B cell (primary cell): ENCODE measurements around the gene TIE1. TPM values are rescaled to one million over a fixed set of nuclear protein-coding genes. Genes with fewer than 3 reads are reported as not detected.

Source experiments
- ATAC-seq: fragments of 200-7000 bp; cut with Tn5 transposase; one replicate; pipeline ENCODE4 v1.10.0; 2021; ENCODE audit warnings: low read depth, mild to moderate bottlenecking, moderate number of reproducible peaks, moderate library complexity
- CTCF ChIA-PET: fragments of 350-600 bp; sonication (Branson Sonifier 250); formaldehyde crosslinking; loops from one replicate; lab custom pipeline; 2021; ENCODE audit warnings: antibody characterized with exemption, inconsistent platforms; lab: Charles Lee
- POLR2A ChIA-PET: fragments of 350-600 bp; sonication (Branson Sonifier 250); formaldehyde crosslinking; loops from one replicate; lab custom pipeline; 2021; ENCODE audit warnings: antibody characterized with exemption; lab: Charles Lee
- DNase-seq: peaks from one replicate; pipeline ENCODE4 v3.0.0; 2013
- H2AFZ ChIP-seq: 2 replicates; pipeline ENCODE4 v1.6.1; 2012; ENCODE audit warnings: mild to moderate bottlenecking, low read depth, low read length; ENCODE audit not compliant: insufficient read depth, poor library complexity, severe bottlenecking
- H3K27ac ChIP-seq, 2 donors: 1 replicate in 1 of 2; 2 replicates in 1 of 2; pipeline ENCODE4 v1.5.1; 2012 to 2013; ENCODE audit warnings: low read length in 2 of 2, mild to moderate bottlenecking in 2 of 2, moderate library complexity in 1 of 2
- H3K27me3 ChIP-seq, 4 experiments: fragments of 200-600 bp in 1 of 4; sonication (generic) in 1 of 4; replicated peaks in 1 of 4; 1 replicate in 2 of 4; 2 replicates in 2 of 4; pipeline versions ENCODE4 v1.6.1 to v1.7.0; 2013 to 2016; ENCODE audit warnings: low read length in 3 of 4, mild to moderate bottlenecking in 2 of 4, mixed read lengths in 1 of 4, moderate library complexity in 1 of 4; ENCODE audit not compliant: insufficient read depth in 4 of 4, control insufficient read depth in 3 of 4; ENCODE audit errors: control extremely low read depth in 1 of 4
- H3K36me3 ChIP-seq, 2 experiments: replicated peaks in 1 of 2; 1 replicate in 1 of 2; 2 replicates in 1 of 2; pipeline versions ENCODE4 v1.6.1 to v1.7.1; 2013; ENCODE audit warnings: low read length in 1 of 2; ENCODE audit not compliant: insufficient read depth in 2 of 2, control insufficient read depth in 1 of 2; ENCODE audit errors: control extremely low read depth in 1 of 2, extremely low read depth in 1 of 2
- H3K4me1 ChIP-seq, 2 donors: fragments of 200-600 bp in 1 of 2; sonication (generic) in 1 of 2; 1 replicate in 1 of 2; 2 replicates in 1 of 2; pipeline versions ENCODE4 v1.5.1 to v1.6.1; 2013 to 2017; ENCODE audit warnings: low read length in 2 of 2; ENCODE audit not compliant: control insufficient read depth in 2 of 2, insufficient read depth in 2 of 2
- H3K4me2 ChIP-seq: replicated peaks from 2 replicates; pipeline ENCODE3; 2012; ENCODE audit warnings: mild to moderate bottlenecking, low read depth, low read length; ENCODE audit not compliant: poor library complexity, severe bottlenecking
- H3K4me3 ChIP-seq, 5 experiments: fragments of 200-600 bp in 1 of 5; sonication (generic) in 1 of 5; 1 replicate in 3 of 5; 2 replicates in 2 of 5; pipeline versions ENCODE4 v1.5.1 to v1.7.0; 2011 to 2016; ENCODE audit warnings: low read length in 4 of 5, mild to moderate bottlenecking in 4 of 5, low read depth in 2 of 5, control low read depth in 1 of 5, moderate library complexity in 1 of 5; ENCODE audit not compliant: insufficient read depth in 1 of 5; ENCODE audit errors: control extremely low read depth in 1 of 5, extremely low read depth in 1 of 5
- H3K79me2 ChIP-seq: fragments of 200-600 bp; sonication (generic); one replicate; pipeline ENCODE4 v1.6.0; 2016; ENCODE audit warnings: low read length; ENCODE audit not compliant: control insufficient read depth, insufficient read depth
- H3K9ac ChIP-seq: fragments of 200-600 bp; sonication (generic); 2 replicates; pipeline ENCODE4 v1.6.1; 2017; ENCODE audit warnings: mild to moderate bottlenecking, low read length, moderate library complexity
- H3K9me3 ChIP-seq, 3 donors: one replicate each; pipeline versions ENCODE4 v1.6.1 to v1.7.1; 2013; ENCODE audit warnings: low read length in 2 of 3; ENCODE audit not compliant: control insufficient read depth in 2 of 3, insufficient read depth in 1 of 3; ENCODE audit errors: control extremely low read depth in 1 of 3
- H4K20me1 ChIP-seq: 2 replicates; pipeline ENCODE4 v1.6.0; 2012; ENCODE audit warnings: mild to moderate bottlenecking, low read length; ENCODE audit not compliant: insufficient read depth, control insufficient read depth, poor library complexity, severe bottlenecking
- H3K27ac Mint-ChIP-seq: one replicate; pipeline ENCODE4 v1.8.0; 2021; ENCODE audit warnings: mixed read lengths
- H3K27me3 Mint-ChIP-seq: one replicate; pipeline ENCODE4 v1.8.0; 2021; ENCODE audit warnings: mixed read lengths
- H3K4me1 Mint-ChIP-seq: one replicate; pipeline ENCODE4 v1.8.0; 2021; ENCODE audit warnings: mixed read lengths
- H3K4me3 Mint-ChIP-seq: one replicate; pipeline ENCODE4 v1.8.0; 2021; ENCODE audit warnings: mixed read lengths
- H3K9me3 Mint-ChIP-seq: one replicate; pipeline ENCODE4 v1.8.0; 2022; ENCODE audit warnings: mixed read lengths; ENCODE audit not compliant: insufficient read depth
- EZH2 ChIP-seq: IDR thresholded peaks from 2 replicates; pipeline ENCODE4 v1.6.1; 2012; ENCODE audit warnings: borderline replicate concordance, low read depth, mild to moderate bottlenecking, moderate library complexity, low read length; ENCODE audit not compliant: insufficient read depth, poor library complexity, severe bottlenecking
- WGBS: methylation state at CpG from one replicate; pipeline ENCODE4 v1.1.5; 2013; ENCODE audit warnings: missing lambda C conversion rate; ENCODE audit not compliant: insufficient coverage; 5-methylcytosine and 5-hydroxymethylcytosine counted together
- intact Hi-C: fragments of 100-400 bp; cut with micrococcal nuclease; formaldehyde crosslinking; loops from one replicate; pipeline ENCODE4 v1.10.0; 2022
- polyA plus RNA-seq: library from polyadenylated mRNA; depleted of rRNA; stranded (reverse); fragments of >200 nt; gene quantifications from 2 replicates; pipeline ENCODE4 v1.2.3, GENCODE V29; 2012
- total RNA-seq, 2 donors: library from RNA; stranded (reverse); fragments of 120-200 nt in 1 of 2; gene quantifications; 1 replicate in 1 of 2; 2 replicates in 1 of 2; pipeline versions ENCODE4 v1.2.3 to v1.2.4, GENCODE V29; 2013 to 2022
- TF ChIP-seq, protein P1 (sequence below): fragments of 200-600 bp; IDR thresholded peaks from one replicate; pipeline ENCODE4 v1.8.0; 2022; ENCODE audit warnings: antibody characterized with exemption, mild to moderate bottlenecking

TIE1 gene
- total and polyA plus RNA-seq, 2 donors (not counting 1 experiment from before 2014, with no cell fraction given), result 0.10 TPM; not detected in 1

DNA sequence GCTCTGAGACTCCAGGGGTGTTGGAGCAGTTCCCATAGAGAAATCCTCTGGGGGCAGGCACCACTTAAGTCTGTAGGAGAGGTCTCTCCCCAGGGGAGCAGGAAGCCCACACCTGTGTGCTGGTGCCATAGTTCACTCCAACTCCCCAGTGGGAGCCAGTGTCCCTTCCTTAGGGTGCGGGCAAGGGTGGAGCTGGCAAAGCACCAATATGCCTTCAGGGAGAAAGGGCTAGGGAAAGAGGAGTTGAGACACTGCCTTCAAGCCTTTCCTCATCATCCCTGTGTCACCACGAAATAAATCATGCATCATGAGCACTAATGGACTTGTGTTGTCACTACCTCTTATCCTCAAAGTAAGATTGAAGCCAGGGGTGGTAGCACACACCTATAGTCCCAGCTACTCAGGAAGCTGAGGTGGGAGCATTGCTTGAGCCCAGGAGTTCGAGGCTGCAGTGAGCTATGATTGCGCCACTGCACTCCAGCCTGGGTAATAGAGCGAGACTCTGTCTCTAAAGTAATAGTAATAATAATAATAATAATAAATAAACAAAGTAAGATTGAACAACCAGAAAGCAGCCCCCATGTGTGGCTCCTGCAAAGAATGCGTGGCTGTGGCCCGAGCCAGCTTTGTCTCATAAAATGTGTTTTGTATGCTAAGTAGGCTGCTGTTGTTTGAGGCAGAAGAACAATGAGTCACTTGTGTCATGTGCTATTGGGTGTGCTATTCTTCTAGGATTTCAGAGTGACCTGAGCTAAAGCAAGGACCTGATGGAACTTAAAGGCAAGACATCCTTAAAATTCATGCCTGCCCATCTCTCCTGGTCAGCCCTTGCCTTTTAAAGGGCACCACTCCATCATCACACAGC lies 6.7 kb upstream of the TIE1 start:
- Histone ChIP-seq H4K20me1 (no peaks in the 10 kb centered on the region), H2AFZ (no peak overlapping the region), H3K27me3 (no peaks in the 10 kb centered on the region), H3K9me3 (no peaks in the 10 kb centered on the region), H3K79me2 (no peaks in the 10 kb centered on the region), H3K27ac (no peak overlapping the region), H3K4me3 (no peak overlapping the region), H3K4me1 (no peaks in the 10 kb centered on the region), H3K4me2 (no peak overlapping the region), H3K9ac (no peak overlapping the region), H3K36me3 (no peaks in the 10 kb centered on the region)
- ChIA-PET CTCF (no interaction called here), POLR2A (no interaction called here)
- H3K9me3 Mint-ChIP-seq, result no peaks in the 10 kb centered on the region
- DNase-seq, result no peak
- H3K27ac Mint-ChIP-seq, result no peak overlapping the region
- no peaks in the 10 kb centered on the region for H3K4me1 Mint-ChIP-seq
- ATAC-seq, result no peak
- intact Hi-C loops, result no loop called here
- peaks cover 2% of the 10 kb centered on the region for H3K27me3 Mint-ChIP-seq
- H3K4me3 Mint-ChIP-seq, result no peak overlapping the region
- TF ChIP-seq, protein P1, sequence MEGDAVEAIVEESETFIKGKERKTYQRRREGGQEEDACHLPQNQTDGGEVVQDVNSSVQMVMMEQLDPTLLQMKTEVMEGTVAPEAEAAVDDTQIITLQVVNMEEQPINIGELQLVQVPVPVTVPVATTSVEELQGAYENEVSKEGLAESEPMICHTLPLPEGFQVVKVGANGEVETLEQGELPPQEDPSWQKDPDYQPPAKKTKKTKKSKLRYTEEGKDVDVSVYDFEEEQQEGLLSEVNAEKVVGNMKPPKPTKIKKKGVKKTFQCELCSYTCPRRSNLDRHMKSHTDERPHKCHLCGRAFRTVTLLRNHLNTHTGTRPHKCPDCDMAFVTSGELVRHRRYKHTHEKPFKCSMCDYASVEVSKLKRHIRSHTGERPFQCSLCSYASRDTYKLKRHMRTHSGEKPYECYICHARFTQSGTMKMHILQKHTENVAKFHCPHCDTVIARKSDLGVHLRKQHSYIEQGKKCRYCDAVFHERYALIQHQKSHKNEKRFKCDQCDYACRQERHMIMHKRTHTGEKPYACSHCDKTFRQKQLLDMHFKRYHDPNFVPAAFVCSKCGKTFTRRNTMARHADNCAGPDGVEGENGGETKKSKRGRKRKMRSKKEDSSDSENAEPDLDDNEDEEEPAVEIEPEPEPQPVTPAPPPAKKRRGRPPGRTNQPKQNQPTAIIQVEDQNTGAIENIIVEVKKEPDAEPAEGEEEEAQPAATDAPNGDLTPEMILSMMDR, result no peak
- TF ChIP-seq EZH2, result no peak
- WGBS, result 93% methylated on average over 2 of the region's 7 CpGs

DNA sequence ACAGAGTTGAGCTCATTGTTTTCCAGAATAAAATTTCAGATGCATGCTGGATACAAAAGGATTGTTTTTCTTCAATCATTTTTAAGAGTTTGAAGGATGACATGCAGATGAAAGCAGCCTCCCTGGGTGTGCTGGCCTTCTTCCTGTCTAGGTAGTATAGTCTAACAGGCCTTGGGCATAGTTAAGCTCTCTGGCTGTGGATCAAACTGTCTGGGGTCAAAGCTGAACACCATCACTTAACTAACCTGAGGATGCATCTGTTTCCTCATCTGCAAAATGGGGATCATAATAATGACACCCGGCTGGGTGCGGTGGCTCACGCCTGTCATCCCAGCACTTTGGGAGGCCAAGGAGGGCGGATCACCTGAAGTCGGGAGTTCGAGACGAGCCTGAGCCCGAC lies 6.0 kb upstream of the TIE1 start:
- no peak overlapping the region for H3K27ac ChIP-seq
- no peak overlapping the region for H3K4me3 Mint-ChIP-seq
- H3K9me3 ChIP-seq, result no peaks in the 10 kb centered on the region
- no peaks in the 10 kb centered on the region for H3K36me3 ChIP-seq
- no peak overlapping the region for H3K27ac Mint-ChIP-seq
- CTCF ChIA-PET, result no interaction called here
- H3K9ac ChIP-seq, result no peak overlapping the region
- H2AFZ ChIP-seq, result no peak overlapping the region
- POLR2A ChIA-PET, result no interaction called here
- TF ChIP-seq EZH2, result no peak
- TF ChIP-seq, protein P1, result no peak
- intact Hi-C loops, result no loop called here
- WGBS, result 96% methylated on average over 7 of the region's 8 CpGs
- H3K4me1 Mint-ChIP-seq, result no peaks in the 10 kb centered on the region
- no peak for ATAC-seq
- H3K4me3 ChIP-seq, result no peak overlapping the region
- no peak overlapping the region for H3K4me2 ChIP-seq
- H3K79me2 ChIP-seq, result no peaks in the 10 kb centered on the region
- peaks cover 2% of the 10 kb centered on the region for H3K27me3 Mint-ChIP-seq
- no peaks in the 10 kb centered on the region for H3K27me3 ChIP-seq
- H4K20me1 ChIP-seq, result no peaks in the 10 kb centered on the region
- no peaks in the 10 kb centered on the region for H3K9me3 Mint-ChIP-seq
- no peaks in the 10 kb centered on the region for H3K4me1 ChIP-seq
- no peak for DNase-seq
